Ovary (tissue), 3 donors: ENCODE measurements around the gene DHRS11.

Source experiments
- CTCF ChIP-seq, 3 donors: fragments of 450-650 bp in 2 of 3; fragments of 200-600 bp in 1 of 3; IDR thresholded peaks; one replicate each; pipeline versions ENCODE4 v1.5.1 to v1.8.0; 2016 to 2022; ENCODE audit warnings: antibody characterized with exemption in 3 of 3, mild to moderate bottlenecking in 1 of 3
- EP300 ChIP-seq: sonication (generic); formaldehyde crosslinking; IDR thresholded peaks from one replicate; pipeline ENCODE4 v1.6.1; 2017; ENCODE audit warnings: antibody characterized with exemption
- POLR2A ChIP-seq: fragments of 450-650 bp; IDR thresholded peaks from one replicate; pipeline ENCODE4 v1.6.1; 2017; ENCODE audit warnings: antibody characterized with exemption, mild to moderate bottlenecking, moderate library complexity
- donor health status: DM: no; HTN: no; CAD: no.

- no peak for TF ChIP-seq CTCF (IDR thresholded peaks at IDR 0.05)
- TF ChIP-seq EP300: no peak
- TF ChIP-seq POLR2A: no peak
Observed at GRCh38 chr17:36613155-36613554, 21.5 kb downstream of the DHRS11 start.
